ENCODE measurements around the gene GPSM3.

The GPSM3 gene

DNA sequence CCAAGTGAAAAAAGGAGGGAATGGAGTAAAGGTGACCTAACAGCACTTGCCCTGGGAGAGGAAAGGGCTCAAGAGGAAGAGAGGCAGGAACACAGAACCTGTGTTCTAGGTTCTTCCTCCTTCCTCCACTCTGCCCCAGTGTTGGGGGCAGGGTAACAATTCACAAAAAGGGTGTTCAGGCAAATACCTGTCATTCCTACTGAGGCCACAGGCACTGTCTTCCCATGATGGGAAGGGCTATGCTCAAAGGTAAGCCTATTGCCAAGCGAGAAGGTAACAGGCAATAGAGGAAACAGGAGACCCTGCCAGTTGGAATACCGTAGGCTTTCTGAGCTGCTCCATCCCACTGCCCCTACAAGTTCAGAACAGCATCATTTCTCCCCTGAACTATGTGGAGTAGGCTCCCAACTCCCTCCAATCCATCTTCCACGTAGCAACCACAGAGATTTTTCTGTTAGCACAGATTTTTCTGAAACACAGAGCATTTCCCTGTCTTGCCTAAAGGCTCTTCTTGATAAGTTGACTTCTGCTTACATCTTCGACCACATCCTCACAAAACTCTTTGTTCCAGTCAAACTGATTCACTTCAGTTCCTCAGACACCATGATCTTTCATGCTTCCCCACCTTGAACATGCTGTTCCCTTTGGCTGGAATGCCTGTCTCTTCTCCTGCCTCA lies 19.3 kb downstream of the GPSM3 start:
- no peak for DNase-seq (ENCODE audit: low read depth)
- no peak overlapping the region for H3K4me3 ChIP-seq (ENCODE audit: control insufficient read depth, low read depth, low read length)
- TF ChIP-seq, protein P1, sequence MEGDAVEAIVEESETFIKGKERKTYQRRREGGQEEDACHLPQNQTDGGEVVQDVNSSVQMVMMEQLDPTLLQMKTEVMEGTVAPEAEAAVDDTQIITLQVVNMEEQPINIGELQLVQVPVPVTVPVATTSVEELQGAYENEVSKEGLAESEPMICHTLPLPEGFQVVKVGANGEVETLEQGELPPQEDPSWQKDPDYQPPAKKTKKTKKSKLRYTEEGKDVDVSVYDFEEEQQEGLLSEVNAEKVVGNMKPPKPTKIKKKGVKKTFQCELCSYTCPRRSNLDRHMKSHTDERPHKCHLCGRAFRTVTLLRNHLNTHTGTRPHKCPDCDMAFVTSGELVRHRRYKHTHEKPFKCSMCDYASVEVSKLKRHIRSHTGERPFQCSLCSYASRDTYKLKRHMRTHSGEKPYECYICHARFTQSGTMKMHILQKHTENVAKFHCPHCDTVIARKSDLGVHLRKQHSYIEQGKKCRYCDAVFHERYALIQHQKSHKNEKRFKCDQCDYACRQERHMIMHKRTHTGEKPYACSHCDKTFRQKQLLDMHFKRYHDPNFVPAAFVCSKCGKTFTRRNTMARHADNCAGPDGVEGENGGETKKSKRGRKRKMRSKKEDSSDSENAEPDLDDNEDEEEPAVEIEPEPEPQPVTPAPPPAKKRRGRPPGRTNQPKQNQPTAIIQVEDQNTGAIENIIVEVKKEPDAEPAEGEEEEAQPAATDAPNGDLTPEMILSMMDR (conservative IDR thresholded peaks at IDR 0.05; ENCODE audit: control insufficient read depth, insufficient read depth, low read depth, low read length) = no peak

GRCh38 chr6:32171234-32171633 lies 21.2 kb downstream of the GPSM3 start:
- H3K4me3 ChIP-seq (ENCODE audit: control insufficient read depth, low read depth, low read length) = no peak overlapping the region
- DNase-seq (ENCODE audit: low read depth) = no peak
- TF ChIP-seq, protein P1 (conservative IDR thresholded peaks at IDR 0.05; ENCODE audit: control insufficient read depth, insufficient read depth, low read depth, low read length) = no peak

GRCh38 chr6:32170294-32170693 lies 22.1 kb downstream of the GPSM3 start:
- H3K4me3 ChIP-seq (ENCODE audit: control insufficient read depth, low read depth, low read length) = no peak overlapping the region
- TF ChIP-seq, protein P1 (conservative IDR thresholded peaks at IDR 0.05; ENCODE audit: control insufficient read depth, insufficient read depth, low read depth, low read length) = no peak
- DNase-seq (ENCODE audit: low read depth) = no peak

DNA sequence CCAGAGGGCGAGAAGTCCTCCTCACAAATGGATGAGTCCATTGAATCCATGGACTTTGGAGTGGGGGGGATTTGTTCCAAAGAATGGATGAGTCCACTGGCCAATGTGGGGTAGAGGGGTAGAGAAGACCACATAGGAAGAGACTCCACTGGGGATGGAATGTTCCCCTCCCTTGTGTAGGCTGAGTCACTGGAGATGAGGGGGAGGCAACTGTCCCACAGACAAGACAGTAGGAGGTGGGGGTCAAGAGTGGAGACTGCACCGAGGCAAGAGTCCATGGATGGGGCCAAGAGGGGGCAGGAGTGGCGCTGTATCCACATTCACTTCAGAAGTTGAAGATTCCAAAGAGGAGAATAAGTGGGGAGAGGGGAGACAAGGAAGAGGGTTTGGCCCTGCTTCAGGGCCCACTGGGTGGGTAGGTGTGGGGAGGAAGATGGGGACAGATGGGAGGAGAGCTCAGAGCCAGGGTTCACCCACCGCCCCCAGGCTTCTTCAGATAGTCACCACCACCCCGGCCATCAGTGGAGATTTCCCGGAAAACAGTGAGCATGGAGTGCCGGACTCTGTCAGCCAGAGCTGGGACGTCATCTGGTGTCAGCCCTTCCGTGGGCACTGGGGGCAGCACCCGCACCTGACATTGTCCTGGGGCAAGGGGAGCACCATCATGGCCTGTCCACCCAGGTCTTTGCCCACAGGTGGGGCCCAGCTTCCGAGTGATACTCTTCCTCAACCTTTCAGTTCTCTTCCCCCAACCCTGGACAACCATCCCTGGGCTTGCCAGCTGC lies 23.4 kb downstream of the GPSM3 start:
- TF ChIP-seq, protein P1 (conservative IDR thresholded peaks at IDR 0.05; ENCODE audit: control insufficient read depth, insufficient read depth, low read depth, low read length) = peak; percentile 1
- no peak overlapping the region for H3K4me3 ChIP-seq (ENCODE audit: control insufficient read depth, low read depth, low read length)
- DNase-seq (ENCODE audit: low read depth) = peak; percentile 56

DNA sequence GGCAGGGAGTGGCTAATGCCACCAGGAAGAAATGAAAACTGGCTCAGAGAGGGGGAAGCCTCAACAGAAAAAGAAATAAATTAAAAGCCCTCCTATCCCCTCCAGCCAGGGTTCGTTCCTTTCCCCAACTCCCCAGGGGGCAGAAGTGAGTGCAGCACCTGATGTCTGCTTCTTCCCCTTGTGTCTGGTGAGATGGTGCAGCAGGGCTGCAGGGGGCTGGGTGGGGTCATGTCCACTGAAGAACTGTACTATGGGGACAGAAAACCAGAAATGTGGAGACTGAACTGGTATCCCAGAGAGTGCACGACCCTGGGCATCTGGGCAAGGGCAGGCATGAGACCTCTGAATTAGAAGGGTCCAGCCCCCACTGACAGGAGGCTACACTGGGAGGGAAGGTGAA lies 24.1 kb downstream of the GPSM3 start:
- no peak for DNase-seq (ENCODE audit: low read depth)
- TF ChIP-seq, protein P1 (conservative IDR thresholded peaks at IDR 0.05; ENCODE audit: control insufficient read depth, insufficient read depth, low read depth, low read length) = no peak
- no peak overlapping the region for H3K4me3 ChIP-seq (ENCODE audit: control insufficient read depth, low read depth, low read length)

GRCh38 chr6:32167761-32168262 lies 24.6 kb downstream of the GPSM3 start:
- TF ChIP-seq, protein P1 (conservative IDR thresholded peaks at IDR 0.05; ENCODE audit: control insufficient read depth, insufficient read depth, low read depth, low read length) = no peak
- no peak for DNase-seq (ENCODE audit: low read depth)

More at GRCh38 chr6:32167761-32168262, 24.6 kb downstream of the GPSM3 start:
- no peak overlapping the region for H3K4me3 ChIP-seq (ENCODE audit: control insufficient read depth, low read depth, low read length)
